ENCODE measurements around the gene CACNA1D.
A peak's percentile ranks its signal among the peaks of the same experiment; 100 is the strongest.

Gene CACNA1D

DNA sequence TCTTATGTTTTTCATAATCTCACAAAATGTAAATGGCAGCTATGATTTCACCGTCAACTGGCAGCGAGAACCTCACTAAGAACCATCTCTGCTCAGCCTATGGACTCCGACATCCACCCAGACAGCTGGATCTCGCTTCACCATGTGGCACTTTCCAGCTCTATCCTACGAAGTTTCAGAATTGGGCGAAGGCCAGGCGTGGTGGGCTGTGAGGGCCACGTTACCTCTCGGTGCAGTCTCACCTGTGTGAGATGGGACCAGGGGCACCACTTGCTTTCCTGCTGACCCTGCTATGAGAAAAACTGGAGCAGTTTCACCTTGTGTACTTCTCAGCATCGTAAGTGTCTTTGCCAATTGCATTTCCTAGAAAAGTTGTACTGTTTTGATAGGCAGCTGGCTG lies 319.5 kb downstream of the CACNA1D start:
- no peak for FAIRE-seq
- DNase-seq (ENCODE audit: insufficient read length, low spot score): no peak

DNA sequence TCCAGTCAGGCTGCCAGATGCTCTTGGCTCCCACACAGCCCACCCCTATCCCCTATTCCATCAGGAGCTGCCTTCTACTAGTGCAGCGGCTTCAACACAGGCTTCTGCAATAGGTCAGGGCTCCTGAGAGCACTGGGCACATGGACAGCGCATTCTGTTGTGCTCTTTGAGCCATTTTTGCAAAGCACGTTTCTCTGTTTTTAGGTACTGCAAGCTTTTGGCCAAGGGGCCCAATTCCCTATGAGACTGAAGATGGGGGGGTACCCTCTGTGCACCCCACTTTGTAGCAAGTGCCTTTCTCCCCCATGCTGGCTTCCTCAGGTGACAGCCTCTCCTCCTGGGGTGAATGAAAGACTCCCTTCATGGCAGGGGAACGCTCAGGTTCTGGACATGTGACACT lies 320.7 kb downstream of the CACNA1D start:
- DNase-seq (ENCODE audit: insufficient read length, low spot score) (no peak), FAIRE-seq (no peak)

DNA sequence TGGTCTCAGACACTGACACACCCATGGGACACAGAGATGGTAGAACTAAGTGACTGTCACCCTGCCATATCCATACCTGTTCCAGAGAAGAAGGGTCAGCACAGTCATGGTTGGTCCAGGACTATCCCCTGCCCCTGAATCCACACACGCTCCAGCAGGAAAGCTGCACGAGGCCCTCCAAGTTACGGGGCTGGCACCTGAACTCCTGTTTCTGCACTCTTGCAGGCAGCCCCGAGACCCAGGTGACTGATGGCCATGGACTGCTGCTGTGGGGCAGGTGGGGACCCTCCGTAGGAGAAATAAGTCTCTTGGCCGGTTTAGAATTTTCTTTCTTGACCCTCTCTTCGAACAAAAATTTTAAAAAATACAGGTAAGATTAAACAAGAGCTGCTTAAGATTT lies 321.2 kb downstream of the CACNA1D start:
- DNase-seq (ENCODE audit: insufficient read length, low spot score) (no peak), FAIRE-seq (no peak)

DNA sequence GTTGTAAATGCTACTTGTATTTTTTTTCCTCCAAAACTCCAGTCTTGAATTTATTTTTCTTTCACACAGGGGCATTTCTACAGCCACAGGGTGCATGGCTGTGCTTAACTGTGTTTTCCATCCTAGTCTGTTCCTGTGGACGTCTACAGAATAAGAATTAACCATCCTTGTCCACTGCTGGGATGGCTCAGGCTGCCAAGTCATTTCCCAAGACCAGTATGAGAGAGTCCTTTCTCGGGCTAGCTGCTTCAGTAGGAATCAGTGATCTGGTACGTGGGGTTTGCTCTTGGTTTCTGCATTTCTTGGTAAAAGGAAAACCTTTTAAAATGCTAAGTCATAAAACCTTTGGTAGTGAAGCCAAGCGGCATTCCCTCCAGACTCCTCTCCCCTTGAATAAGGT lies 322.0 kb downstream of the CACNA1D start:
- FAIRE-seq (no peak), DNase-seq (ENCODE audit: insufficient read length, low spot score) (no peak)

DNA sequence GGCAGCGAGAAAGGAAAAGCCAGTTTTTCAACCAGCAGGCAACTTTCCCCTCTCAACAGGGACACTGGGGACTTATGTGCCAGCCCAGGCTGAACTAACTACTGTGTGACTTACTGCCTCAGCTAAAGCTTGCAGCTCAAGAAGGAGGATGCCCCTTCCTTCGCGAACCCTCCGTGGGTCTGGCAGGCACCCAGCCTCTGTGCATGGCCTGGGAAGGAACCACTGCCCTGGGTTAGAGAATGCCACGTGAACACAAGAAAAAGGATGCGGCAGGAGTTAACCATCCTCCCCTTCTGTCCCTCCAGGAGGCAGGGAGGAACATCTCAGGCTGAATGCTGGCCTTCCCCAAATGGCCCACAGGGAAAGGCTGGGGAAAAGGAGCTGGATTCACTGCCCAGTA lies 322.8 kb downstream of the CACNA1D start:
- FAIRE-seq (no peak), DNase-seq (ENCODE audit: insufficient read length, low spot score) (no peak)

DNA sequence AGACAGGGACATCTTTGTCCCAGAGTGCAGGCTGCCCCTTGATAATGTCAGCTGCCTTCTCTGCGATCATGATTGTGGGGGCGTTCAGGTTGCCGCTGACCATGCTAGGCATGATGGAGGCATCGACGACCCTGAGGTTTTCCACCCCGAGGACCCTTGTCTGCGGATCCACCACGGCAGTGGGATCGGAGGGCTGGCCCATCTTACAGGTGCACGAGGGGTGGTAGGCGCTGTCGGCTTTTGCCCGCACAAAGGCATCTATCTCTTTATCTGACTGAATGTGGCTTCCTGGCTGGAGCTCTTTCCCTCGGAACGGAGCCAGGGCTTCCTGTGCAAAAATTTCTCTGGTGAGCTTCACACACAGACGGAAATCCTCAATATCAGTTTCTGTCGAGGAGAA lies 323.4 kb downstream of the CACNA1D start:
- no peak for DNase-seq (ENCODE audit: insufficient read length, low spot score)
- FAIRE-seq: no peak

DNA sequence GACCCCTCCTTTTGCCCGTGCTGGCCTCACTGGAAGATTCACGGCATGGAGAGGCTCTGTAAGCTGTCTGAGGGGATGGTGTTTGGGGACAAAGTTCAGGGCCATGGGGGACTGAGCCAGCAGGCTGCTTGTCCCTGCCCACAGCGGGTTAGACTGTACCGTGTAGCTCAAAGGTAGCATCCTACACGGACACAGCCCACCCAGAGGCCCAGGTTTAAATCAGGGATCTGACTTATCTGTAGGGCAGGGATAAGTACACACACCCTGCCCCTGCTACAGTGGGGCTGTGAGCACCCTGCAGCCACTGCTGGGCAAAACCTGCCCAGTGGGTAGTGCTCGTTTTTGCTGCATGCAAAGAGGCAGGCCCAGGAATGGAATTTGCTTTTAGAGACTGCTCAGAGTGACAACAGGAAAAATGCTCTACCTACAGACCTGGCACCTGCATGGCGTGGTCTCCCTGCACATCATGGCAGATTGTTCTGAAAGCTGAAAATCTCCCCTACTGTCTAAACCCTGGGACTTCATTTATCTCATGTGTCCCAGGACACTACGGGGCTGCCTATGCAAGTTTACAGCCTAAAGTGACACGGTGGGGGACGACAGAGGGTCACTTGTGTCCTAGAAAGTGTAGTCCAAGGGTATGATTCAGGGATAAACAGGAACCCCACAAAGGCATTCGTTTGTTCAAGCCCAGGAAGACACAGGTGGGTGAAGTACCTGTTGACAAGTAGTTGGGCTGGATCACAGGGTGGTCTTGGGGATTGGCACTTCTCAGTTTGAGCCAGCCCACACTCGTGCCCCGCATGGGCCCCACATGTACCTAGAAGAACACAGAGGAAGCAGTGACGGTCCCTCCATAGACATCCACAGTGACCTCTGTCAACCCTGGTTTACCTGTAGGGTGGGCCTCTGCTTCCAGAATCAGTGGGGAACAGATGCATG lies 324.1 kb downstream of the CACNA1D start:
- FAIRE-seq (no peak), DNase-seq (ENCODE audit: insufficient read length, low spot score) (no peak)

DNA sequence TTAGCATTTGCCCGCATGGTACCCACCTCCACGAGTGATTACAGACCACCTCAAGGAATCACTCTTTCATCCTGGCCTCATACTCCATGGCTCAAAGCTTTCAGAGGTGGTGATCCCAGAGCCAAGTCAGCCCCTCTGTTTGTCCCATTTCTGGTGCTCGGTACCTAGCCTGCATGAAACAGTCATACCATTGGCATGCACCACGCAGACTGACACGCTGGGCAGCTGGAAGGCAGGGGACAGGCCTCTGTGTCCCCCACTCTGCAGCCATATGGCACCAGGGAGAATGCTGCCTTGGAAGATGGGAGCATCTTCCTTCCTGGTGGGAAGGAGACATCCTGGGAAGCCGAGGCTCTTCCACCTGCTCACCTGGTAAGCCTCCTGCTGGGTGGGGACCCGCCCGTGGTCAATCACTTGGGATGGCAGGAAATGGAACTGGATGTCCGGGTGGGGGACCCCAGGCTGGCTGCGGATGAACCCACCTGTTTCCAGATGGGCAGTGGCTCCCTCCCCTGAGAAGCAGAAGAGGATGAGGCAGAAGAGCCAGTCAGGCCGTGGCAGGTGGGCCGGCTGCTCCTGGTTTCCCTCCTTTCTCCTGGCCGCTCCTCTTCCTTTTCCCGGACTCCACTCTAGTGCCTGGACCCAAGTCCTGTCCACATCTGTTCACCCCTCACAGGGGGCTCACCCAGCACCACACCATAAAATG lies 324.9 kb downstream of the CACNA1D start:
- FAIRE-seq: no peak
- no peak for DNase-seq (ENCODE audit: insufficient read length, low spot score)

DNA sequence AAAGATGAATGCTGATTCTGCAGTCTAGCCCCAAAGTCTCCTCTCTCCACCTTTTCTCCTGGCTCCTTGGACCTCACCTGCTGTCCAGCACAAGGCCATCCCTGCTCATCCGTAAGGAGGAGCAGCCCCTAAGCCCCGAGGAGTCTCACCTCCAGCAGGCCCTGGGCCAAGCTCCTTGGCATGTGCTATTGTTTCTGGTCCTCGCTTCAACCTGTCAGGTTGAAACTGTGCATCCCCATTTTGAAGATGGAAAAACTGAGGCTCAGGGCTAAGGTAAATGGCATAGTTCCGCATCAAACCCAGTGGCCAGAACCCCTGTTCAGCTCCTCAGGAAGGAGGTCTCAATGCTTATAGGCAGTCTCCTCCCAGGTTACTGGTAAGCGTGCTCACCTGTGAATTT lies 325.7 kb downstream of the CACNA1D start:
- FAIRE-seq: no peak
- no peak for DNase-seq (ENCODE audit: insufficient read length, low spot score)

DNA sequence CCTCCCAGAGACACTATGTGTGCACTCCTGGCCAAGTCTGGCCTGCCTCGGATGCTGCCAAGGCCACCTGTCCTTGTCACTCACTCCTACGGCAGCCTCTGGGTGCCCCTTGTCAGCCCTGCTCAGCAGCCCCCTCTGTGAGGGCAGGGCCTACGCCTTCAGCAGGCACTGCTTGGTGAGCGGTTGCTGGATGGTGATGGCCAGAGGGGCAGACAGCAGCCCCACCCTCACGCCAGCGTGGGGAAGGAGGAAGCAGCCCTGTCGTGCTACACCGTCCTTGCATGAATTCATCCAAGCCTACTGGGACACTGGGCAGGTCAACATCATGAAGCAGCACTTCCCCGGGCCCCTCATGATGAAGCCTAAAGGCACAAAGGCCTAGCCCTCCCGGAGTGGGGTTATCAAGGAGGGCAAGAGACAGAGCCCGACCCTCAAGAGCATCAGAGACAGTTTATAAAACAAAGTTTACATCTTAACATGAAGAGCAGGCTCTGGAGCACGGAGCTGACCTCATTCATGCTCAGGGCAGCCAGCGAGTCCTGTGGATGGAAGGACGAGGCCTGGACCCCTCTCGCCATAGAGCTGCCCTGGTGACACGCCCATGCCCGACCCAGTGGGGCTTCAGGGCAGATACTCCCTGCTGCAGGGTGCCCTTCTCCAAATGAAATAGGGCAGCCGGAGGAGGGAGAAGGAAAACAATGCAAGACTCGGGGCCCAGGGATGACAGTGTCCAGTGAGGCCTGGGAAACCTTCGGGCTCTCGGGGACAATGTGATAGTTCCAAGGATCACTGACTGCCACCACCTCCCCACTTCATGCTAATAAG lies 326.6 kb downstream of the CACNA1D start:
- FAIRE-seq: no peak
- DNase-seq (ENCODE audit: insufficient read length, low spot score): no peak

DNA sequence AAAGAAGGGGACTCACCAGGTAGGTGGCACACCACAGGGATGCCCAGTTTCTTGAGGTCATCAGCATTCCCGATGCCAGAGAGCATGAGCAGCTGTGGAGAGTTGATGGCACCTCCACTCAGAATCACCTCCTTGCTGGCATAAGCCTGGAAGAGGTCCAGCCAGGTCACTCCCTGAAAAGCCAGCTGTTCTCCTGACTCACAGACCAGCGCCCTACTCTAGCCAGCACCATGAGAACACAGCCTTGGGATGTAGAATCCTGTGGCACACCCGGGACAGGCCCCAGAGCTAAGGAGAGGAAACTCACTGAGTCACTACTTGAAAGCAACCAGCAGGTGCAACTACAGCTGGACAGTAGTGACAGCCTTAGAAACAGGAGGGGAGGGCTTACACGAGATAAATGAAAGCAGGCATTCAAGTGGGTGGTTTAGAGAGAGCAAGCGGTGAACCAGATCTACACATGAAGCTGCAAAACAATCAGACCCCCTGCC lies 327.3 kb downstream of the CACNA1D start:
- no peak for DNase-seq (ENCODE audit: insufficient read length, low spot score)

DNA sequence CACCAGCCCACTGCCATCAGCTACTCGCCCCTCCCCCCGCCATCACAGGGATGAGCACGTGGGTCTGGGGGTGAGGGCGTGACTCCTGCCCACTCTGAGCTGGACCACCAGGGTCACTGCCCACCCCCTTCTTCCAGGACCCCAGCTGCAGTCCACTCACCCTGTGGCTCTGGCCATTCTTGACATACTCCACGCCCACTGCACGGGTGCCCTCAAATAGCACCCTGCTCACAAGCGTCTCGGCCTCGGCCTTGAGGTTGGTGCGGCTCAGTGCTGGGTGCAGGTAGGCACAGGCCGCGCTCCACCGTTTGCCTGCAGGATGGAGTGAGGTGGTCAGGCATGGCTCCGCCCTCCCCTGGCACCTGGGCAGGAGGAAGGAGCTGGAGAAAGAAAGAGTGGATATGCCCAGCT lies 327.9 kb downstream of the CACNA1D start:
- FAIRE-seq (no peak), DNase-seq (ENCODE audit: insufficient read length, low spot score) (no peak)

More for the DNA sequence above, 327.3 kb downstream of the CACNA1D start:
- FAIRE-seq: peak; percentile 48

DNA sequence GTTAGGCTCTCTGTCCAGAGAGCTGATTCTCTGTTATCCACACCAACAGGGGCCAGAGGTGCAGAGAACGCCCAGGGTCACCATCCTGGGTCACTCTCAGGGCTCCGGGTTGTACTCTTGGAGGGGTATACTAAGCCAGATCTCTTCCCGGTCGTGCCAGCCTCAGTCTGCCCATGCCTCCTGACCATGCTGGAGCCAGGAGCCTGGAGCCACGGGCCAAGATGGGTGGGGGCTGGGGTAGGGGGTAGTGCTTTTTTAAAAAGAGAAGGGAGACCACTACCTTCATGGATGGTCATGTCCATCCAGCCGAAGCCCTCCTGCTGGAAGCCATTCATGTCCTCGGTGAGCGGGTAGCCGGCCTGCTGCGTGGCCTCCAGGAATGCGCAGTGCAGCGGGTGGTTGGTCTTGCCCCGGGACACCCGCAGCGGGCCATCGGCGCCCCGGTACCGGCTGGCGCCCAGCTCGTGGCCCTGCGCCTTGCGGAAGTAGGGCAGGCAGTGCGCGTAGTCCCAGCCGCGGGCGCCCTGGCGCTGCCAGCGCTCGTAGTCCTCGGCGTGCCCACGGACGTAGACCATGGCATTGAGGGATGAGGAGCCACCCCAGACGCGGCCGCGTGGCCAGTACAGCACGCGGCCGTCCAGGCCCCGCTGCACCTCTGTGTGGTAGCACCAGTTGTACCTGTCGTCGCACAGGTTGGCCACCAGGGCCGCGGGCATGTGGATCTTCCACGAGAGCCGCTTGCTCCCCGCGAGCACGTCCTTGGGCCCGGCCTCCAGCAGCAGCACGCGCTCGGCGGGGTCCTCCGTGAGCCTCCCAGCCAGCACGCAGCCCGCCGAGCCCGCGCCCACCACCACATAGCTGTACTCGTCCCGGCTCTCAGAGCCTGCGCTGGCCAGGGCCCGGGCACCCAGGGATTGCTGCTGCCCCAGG lies 328.9 kb downstream of the CACNA1D start:
- FAIRE-seq (no peak), DNase-seq (ENCODE audit: insufficient read length, low spot score) (no peak)

DNA sequence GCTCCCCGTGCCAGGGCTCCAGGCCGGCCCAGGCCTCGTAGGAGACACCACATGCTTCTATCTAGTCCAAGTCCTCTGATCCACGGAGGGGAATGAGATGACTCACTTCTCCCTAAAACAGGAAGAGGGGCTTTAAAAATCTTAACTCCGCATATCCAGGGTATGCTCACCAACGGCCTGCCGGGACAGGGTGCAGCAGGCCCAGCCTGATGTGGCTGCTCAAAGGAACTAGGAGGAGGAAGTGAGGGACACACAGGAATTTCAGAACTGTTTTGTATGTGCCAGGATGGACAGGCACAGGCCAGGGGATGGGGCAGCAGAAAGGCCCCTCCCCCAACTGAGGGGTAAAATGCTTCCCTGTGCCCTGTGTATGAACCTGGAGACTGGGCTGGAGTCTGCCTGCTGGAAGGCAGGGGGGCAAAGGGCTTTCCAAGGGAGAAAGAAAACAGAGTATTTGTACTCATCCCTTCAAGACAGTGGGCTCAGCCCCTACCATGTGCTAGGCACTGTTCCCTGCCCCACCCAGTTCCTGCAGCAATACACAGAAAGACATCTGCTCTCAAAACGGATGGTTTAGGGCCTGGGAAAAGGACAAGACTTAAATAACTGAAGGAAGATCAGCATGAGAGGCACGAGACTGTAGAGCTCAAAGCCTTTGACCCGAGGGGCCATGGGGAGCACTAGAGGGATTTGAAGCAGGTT lies 329.7 kb downstream of the CACNA1D start:
- DNase-seq (ENCODE audit: insufficient read length, low spot score) (no peak), FAIRE-seq (no peak)

DNA sequence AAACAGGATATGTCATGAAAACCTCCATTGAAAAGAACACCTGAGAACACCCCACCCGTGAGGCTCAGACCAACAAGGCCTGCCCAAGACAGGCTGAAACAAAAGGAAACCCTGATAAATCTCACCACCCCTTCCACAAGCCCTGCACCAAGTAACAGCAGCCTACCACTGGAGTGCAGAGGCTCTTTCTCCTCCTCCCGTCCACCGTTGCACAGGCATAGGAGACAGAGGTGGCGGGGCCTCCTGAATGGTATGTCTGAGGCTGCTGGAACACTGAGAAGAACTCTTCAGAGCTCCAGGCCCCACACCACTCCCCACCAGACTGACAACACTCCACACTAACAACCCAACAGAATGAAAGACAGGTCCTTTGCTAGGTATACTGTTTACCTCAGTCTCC lies 330.4 kb downstream of the CACNA1D start:
- no peak for DNase-seq (ENCODE audit: insufficient read length, low spot score)

DNA sequence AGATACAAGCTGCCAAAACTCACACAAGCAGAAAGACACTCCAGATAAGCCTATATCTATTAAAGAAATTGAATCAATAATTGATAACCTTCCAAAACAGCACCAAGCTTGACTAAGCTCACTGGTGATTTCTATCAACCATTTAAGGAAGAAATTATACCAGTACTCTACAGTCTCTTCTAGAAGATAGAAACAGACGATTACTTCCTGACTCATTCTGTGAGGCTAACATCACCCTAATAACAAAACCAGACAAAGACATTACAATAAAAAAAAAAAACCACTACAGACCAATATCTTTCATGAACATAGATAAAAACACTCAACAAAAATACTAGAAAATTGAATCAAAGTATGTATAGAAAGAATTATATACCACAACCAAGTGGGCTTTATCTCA lies 331.6 kb downstream of the CACNA1D start:
- FAIRE-seq (peak; percentile 28), DNase-seq (ENCODE audit: insufficient read length, low spot score) (no peak)

More for the DNA sequence above, 330.4 kb downstream of the CACNA1D start:
- no peak for FAIRE-seq

DNA sequence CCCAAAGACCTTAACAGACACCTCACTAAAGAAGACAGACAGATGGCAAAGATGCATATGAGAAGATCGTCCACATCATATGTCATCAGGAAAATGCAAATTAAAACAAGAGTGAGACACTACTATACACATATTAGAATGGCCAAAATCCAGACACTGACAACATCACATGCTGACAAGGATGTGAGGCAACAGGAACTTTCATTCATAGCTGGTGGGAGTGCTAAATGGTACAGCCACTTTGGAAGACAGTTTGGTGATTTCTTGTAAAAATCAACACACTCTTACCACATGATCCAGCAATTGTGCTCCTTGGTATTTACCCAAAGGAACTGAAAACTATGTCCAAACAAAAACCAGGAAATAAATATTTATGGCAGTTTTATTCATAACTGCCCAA lies 334.2 kb downstream of the CACNA1D start:
- FAIRE-seq (no peak), DNase-seq (ENCODE audit: insufficient read length, low spot score) (no peak)

DNA sequence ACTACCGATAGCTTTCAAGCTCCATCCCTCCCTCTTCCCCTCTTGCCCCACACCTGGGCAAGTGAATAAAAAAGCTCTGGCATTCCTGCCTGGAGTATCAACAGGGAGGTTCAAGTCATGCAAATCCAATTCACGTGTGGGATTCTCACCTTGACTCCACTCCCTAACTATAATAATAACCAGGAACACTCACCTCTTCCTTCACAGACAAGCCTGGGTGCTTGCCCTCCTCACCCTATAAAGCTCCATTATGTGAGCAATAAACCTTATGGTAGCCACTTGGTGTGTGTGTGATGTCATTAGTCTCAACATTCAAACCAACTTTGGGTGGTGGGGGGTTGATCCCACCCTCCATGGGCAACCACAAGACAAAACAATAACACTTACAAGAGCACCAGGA lies 335.2 kb downstream of the CACNA1D start:
- FAIRE-seq (no peak), DNase-seq (ENCODE audit: insufficient read length, low spot score) (no peak)

DNA sequence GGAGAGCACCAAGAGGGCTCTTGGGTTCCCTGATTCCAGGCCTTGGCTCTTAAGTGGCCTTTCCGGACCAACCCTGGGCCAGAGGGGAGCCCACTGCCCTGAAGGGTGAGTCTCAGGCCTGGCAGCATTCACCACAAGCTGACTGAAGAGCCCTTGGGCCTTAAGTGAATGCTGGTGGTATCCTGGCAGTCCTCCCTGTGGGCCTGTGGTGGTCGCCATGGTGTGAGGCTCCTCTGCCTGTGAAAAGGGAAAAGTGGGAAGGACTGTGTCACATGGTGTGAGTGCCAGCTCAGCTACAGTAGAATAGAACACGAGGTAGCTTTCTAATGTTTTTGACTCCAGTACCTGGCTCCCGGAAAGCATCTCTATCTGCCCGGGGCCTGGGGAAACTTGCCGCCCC lies 336.5 kb downstream of the CACNA1D start:
- FAIRE-seq (no peak), DNase-seq (ENCODE audit: insufficient read length, low spot score) (no peak)
